Amygdala (tissue), 56 donors: Measurements from ENCODE around the gene TSN.
"Not testable (repeated sequence)": the region's sequence is repeated elsewhere in the genome, so short reads cannot be mapped to it uniquely, and the experiment has no call there.

Source experiments
- DNase-seq, 56 donors: peaks; one replicate each; lab custom pipeline; 2025; lab: John Stamatoyannopoulos, UW

TSN gene

DNA sequence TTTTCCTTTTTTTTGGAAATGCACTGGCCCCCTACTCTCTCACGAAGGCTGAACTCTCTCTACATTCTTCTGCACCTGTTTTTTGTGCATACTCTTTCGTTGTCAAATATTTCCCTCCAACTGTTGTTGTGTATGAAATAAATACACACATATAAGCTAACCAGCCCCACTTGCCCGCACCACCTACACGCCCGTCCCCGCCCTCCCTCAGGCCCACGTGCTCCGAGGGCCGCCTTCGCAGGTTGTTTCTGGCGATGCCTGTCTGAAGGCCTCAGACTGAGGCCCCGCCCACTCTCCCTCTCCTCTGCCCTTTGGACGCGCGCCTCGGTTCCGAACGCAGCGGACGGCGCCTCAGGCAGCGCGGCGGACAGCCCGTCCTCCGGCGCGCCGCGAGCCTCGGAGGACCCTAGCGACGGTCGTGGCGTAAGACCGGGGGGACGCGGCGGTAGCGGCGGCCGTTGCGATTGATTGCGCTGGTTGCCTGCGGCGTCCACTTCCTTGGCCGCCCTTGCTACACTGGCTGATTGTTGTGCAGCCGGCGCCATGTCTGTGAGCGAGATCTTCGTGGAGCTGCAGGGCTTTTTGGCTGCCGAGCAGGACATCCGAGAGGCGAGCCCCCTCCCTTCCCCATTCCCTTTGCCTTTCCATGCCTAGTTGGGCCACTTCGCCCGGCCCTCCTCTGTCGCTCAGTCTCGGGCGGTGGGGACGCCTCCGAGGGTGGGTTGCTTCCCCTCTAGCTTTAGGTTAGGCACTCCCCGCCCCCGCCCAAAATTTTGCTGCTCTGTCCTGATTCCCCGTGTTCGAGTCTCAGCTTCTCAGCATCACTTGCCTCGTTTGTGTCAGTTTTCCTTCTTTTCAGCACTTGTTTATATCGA lies at the start of gene TSN:
Gene TSN (plus strand): TSS at position 415 of the 875 bp plus-strand sequence. CDS start 129 bp downstream, at position 544.
- DNase-seq: peak; percentile 34 to 98 (median 93)

DNA sequence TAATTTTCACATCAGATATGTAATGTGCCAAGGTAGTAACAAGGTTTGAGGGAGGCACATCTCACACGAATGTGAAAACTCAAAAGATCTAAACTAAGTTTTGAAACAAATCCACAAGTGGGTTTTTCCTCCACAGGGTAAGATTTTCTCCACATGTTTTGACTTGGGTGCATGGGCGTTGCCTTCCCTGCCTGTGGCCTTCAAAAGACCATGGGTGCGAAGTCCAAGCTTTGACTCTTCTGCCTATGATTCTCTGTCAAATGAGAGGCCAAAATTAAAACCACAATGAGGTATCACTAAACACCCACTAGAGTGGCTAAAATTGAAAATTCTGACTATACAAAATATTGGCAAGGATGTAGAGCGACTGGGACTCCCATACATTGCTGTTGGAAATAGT lies 49.5 kb upstream of the TSN start:
- no peak for DNase-seq

DNA sequence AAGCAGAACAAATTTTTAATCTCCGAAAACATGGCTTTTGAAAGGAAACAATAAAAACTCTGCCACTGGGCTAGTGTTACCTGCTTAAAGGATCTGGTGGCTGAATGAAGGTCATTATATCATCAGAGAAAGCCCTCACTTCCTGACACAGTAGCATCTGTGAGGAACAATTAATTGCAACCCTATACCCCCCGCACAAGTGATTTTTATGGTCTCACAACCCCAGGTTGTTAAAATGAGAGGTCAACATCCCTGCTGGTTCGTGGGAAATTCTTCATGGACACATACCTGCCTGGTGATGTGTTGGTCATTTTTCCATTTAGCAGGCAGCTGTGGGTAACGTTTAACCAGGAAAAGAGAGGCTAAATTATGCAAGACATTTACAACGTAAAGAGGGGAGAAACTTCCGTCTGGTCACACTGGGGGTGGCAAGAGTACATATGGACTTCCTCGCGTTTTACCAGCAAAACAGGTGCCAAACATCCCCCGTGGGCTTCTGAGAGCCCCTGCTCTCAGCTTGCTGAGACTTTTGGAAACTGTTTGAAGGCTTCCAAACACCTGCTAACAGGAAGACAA lies 48.0 kb upstream of the TSN start:
- DNase-seq: no peak

DNA sequence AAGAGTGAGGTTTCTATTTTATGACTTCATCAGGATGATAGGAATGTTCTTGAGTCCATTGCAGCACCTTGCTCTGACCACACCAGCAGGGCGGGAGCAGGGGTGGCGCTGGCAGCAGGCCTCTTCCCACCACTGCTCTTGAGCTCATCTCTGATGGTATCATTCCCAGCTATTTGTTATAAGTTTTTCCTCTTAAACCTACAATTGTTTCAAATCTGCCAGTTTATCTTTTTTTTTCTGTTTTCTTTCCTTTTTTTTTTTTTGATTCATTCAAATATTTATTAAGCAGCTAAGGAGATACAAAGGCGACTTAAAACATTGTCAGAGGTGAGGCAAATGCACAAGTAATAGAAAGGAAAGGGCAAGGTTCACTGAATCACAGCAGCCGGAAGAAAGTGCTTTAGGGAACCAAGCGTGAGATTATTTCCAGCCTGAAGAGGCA lies 47.5 kb upstream of the TSN start:
- no peak for DNase-seq

DNA sequence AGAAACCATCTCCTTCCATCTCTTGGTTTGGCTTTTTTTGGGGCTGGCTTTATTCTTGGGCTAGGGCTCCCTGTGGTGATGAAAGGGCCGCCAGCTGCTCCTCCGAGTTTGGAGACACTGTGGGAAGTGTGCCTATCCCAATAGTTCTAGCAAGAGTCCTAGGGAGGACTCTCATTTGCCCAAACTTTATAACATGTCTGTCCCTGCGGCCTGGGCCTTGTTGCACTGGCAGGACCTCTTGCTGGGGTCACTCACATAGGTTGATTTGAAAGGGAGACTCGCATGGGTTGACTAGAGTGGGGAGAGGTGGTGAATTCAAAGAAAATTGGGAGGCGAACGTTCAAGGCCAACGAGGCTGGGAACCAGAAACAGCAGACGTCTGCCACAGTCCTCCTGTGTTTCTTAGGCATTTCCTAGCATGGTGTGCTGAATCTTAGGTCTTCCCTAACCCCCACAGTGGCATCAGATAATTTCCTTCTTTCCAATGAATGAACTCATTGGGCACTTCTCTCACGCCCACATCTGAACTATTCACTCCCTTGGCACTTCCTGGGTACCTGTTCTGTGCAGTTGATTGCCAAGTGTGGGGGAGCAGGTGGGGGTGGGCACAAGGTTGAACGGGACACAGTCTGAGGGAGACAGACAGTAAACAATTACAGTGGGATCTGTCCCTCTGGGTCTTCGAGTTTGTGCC lies 45.5 kb upstream of the TSN start:
- DNase-seq: no peak

DNA sequence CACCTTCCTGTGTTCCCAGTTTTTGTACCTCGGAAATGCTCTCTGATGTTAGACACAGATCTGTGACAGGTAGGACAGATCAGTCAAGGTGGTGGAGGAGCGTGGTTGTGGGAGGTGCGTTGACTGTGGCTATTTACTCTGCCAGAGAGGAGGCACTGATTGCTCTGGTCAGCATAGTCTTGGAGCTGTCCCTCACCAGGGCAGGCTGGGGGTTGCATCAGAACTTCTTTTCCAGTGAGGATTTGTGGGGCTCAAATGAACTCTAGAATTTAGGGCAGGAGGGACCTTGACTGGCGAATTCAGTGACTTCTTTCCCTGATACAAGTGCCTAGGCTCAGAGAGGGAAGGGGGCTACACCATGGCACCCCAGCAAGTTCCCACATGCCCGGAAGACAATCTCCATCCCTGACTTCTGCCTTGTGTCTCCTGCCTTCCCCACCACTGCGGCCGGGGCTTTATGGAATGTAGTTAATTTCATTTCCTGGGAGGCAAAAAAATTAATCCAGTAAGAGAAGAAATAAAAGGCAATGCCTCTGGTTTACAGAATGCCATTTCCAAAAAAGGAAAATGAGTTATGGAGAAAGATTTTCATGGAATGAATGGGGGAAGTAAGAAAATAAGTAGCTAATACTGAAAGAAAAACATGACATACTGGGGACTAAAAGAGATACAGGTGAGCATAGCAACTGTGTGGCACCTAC lies 44.8 kb upstream of the TSN start:
- no peak for DNase-seq

DNA sequence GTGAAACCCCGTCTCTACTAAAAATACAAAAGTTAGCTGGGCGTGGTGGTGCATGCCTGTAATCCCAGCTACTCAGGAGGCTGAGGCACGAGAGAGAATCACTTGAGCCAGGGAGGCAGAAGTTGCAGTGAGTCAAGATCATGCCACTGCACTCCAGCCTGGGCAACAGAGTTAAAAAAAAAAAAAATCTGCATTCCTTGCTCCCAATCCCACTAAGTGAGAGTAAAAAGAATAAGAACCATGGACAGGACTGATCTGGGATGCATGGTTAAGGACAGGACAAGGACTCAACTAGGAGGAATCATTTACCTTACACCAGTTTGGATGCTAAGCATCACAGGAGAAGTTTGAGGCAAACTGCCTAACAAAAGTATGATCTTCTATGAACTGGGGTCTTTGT lies 44.0 kb upstream of the TSN start:
- not testable (repeated sequence) for DNase-seq

DNA sequence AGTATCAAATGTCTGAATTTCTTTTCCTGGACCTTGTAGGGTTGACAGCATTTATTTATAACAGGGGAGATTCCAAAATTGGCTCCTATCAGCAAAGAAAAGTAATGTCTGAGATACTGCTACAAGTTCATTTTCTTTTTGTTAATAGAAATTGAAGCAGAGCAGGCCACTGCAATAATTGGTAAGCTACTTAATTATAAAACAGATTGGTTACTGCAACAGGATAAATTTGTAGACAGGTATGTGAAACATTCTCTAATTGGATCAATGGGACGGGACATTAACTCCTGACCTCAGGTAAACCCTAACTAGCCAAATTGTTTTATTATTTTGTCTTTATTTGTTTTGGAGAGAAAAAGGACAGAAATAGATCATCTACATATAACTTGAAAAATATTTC lies 39.3 kb upstream of the TSN start:
- DNase-seq: no peak

DNA sequence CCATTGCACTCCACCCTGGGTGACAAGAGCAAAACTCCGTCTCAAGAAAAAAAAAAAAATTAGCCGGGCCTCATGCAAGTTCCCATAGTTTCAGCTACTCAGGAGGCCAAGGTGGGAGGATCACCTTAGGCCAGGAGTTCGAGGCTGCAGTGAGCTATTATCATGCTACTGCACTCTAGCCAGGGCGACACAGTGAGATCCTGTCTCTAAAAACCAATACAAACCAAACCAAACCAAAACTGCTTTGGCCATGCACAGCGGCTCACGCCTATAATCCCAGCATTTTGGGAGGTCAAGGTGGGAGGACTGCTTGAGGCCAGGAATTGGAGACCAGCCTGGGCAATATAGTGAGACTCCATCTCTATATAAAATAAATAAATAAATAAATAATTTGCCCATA lies 37.9 kb upstream of the TSN start:
- DNase-seq: no peak

DNA sequence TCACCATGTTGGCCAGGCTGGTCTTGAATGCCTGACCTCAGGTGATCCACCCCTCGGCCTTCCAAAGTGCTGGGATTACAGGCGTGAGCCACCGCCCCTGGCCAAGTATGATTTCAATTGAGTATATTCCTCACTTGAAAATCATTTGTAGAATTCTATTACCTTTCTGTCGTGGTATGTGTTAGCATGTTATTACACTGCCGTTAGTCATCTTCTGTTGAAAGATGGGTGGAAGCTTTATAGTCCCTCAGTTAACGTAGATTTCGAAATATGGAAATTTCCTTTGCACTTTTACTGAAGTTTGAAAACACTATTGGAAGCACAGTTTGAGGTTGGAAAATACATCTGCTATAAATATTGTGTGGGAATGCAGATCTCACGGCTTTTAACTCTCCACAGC lies 33.5 kb upstream of the TSN start:
- DNase-seq: no peak

DNA sequence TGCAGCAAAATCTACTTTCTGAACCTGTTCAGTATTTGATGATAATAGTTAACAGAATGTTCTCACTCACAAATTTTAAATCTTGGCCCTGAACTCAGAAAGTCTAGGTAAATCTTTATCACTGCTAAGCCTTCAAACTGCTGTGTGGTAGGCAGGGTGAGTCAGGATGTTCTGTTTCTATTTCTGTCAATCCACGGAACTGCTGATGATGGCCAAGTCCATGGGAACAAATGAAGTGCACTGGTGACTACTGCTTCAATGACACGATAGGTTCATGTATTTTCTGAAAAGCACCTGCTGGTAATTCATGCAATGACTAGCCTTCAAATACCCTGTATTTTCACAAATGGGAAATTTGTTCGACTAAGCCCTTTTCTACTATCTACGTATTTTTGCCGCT lies 33.0 kb upstream of the TSN start:
- peak in 2 of 56 donors; percentile 7 to 12 for DNase-seq

DNA sequence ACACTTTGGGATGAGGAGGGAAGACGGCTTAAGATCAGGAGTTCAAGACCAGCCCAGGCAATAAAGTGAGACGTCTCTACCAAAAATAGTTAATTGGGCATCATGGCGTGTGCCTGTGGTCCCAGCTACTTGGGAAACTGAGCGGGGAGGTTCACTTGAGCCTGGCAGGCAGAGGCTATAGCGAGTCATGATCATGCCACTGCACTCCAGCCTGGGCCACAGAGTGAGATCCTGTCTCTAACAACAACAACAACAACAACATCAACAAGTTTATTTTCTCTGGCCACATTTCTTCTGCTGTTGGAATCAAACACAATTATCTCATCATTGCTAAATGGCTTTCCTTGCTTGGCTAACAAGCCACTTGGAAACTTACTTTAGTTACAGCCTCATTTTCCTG lies 32.1 kb upstream of the TSN start:
- no peak for DNase-seq

DNA sequence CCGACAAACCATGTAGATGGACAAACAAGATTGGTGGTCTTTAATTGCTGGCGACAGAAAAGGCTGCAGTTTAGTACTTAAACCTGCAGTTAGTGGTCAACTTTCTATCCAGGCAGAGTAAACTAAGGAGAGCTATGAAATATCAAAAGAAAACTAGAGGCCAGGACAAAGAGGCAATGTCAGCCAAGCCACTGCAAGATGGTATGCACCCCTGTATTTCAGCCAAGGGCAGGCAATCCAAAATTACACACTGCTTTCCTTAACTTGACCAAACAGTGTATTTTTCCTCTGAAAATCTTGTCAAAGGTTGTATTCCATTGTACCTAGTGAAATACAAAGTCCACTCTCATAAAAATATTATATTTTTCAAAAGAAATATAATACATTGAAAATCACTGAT lies 28.1 kb upstream of the TSN start:
- no peak for DNase-seq

DNA sequence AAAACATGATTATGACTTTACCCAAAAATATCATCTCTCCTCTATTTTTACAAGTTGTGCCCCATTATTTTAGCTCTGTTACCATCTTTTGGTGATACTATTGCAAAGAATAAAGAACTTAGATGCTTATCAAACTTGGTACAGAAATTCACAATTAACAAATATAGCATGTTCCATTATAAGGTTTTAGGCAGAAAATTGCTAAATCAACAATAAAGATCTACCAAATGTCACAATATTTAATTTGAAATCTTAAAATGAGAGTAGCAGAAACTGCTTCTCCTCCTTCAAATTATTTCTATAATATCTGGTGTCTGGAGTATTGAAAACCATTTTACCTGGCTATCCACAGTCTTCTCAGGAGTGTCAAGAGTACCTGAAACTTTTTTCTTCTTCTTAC lies 27.5 kb upstream of the TSN start:
- DNase-seq: no peak

DNA sequence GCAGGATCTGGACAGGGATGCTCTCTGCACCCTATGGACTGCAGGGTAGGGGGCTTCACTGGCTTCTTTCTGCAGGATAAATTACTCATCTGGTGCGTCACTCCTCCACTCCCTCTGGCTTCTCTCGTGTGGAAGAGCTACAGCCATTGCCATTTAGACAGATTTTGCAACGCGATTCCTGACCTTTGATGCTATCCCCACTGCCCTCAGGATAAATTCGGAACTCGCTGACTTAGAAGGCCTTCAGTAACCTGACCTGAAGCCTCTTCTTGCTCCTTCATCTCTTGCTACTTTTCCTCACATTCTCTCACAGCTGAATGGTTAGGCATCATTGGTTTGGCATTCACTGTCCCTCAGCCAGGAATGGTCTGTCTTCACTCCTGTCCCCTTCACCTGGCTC lies 24.1 kb upstream of the TSN start:
- no peak for DNase-seq

DNA sequence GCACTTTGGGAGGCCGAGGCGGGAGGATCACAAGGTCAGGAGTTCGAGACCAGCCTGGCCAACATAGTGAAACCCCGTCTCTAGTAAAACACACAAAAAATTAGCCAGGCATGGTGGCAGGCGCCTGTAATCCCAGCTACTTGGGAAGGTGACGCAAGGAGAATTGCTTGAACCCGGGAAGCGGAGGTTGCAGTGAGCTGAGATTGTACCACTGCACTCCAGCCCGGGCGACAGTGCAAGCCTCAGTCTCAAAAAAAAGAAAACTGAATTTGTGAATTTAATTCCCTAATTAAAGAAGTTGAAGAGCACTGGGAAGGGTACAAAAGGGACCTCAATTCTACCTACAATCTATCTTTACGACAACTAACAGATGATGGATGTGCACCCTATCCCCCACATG lies 20.9 kb upstream of the TSN start:
- DNase-seq: not testable (repeated sequence)

DNA sequence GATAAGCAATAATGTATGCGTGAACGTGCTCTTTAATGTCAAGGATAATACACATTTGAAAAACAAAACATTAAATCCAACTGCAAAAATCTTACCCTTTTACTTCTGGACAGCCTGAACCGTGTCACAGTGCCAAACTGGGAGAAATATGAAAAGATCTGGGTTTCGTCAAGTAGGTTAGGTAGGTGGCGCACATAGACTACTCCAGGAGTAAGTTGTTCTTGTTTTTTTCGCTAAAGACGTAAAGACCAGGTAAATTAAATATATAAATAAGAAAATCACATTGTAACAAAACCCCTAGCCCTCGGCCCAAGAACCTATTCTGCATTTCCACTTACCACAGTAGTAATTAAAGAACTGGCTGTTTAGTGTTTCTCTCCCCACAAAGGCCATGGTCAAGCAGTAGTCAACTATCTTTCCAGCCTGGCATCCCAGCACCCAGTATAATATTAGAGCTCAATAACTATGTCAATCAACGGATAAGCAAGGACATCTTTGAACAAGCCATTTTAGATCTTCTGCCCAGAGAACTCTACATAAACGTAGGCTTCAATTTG lies 19.9 kb upstream of the TSN start:
- no peak for DNase-seq

DNA sequence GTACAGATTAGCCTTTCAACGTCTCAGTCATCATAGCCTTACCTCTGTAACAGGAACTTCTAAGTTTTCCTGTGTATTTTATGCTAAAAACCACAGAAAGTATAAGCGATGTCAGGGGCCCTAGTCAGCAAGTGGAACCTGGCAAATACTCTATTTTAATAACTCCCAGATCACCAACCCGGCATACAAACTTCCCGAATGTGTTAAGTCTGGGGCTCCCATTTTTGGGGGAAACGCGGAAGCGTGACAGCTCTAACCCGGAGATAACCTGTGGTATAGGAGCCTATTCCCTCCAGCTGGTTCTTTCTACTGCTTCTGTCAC lies 19.4 kb upstream of the TSN start:
- DNase-seq: no peak

DNA sequence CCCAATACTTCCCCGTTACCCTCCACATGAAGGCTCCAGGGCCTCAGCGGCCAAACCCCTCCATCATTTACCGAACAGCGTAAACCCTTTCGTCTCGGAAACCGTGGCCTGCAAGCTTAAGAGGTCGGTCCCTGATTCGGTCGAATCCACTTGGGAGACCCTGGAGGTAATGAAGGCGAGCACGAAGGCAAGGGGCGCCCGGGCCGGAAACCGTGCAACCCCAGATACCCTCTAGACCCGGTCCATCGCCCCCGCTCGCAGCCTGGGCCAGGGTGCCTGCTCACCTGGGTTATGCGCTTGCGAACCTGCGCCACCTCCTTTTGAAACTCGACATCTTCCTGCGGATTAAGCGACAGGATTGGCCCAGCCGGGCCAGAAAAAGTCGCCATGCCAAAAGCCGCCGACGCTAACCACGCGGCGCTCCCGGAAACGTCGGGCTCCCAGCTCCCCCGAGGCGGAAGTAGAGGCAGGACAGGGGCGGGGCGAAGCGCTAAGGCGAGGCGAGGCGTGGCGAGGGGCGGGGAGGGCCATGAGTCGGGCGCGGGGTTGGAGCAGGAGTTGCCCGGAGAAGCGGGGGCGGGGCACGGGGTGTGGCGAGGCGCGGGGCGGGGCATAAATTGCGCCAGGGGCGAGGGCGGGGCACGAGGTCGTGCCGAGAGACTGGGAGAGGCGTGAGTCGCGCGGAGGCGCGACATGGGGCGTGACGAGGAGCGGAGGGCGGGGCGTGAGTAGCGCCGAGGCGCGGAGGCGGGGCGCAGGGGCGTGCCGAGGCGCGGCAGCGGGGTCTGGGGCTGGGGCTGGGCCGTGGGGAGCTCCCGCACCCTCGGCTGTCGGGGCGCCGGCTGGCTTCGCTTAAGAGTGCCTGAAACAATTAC lies 18.8 kb upstream of the TSN start, which contains the start of gene NIFK:
Gene NIFK (minus strand): TSS at position 414 of the 875 bp plus-strand sequence. CDS start 25 bp downstream, at position 389.
- DNase-seq: peak; percentile 51 to 99 (median 97)

DNA sequence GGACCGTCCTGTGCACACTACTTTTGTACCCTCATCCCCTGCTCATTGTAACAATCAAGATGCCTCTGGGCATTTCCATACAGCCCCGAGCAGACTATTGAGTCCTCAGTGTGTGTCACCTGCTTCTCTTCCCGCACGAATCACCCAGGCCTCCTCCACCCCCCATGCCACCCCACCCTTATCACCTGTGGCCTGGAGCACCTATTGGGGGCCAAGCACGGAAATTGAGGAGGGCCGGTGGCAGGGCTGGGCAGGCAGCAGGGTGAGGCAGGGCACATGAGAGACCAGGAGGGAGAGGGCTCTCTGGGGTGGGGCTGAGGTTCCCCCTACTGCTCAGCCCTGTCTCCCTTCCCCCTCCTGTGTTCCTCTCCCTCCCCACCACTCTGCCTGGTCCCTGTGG lies 14.5 kb upstream of the TSN start:
- DNase-seq: no peak
